Omental fat pad (tissue), 4 donors: ENCODE results near the gene ADCY10. TPM values are rescaled to one million over a fixed set of nuclear protein-coding genes. Genes with fewer than 3 reads are reported as not detected.

Experiments used
- ATAC-seq: fragments of 150-250 bp; one replicate; pipeline ENCODE4 v1.9.1; 2016; ENCODE audit warnings: mild to moderate bottlenecking, moderate library complexity; ENCODE audit not compliant: low FRiP score
- DNase-seq: peaks from one replicate; pipeline ENCODE4 v3.0.0-alpha.2; 2019; ENCODE audit warnings: low spot score
- CTCF ChIP-seq, 3 donors: fragments of 450-650 bp; IDR thresholded peaks; one replicate each; pipeline ENCODE4 v1.5.1; 2016 to 2017; ENCODE audit warnings: antibody characterized with exemption in 3 of 3, mild to moderate bottlenecking in 3 of 3, moderate library complexity in 2 of 3
- total RNA-seq, 4 donors: library from RNA; depleted of rRNA; stranded (reverse); fragments of >200 nt; gene quantifications; one replicate each; pipeline ENCODE4 v1.1.0, GENCODE V29; 2016

ADCY10 gene
- total RNA-seq = 1 to 10 TPM in 1 of 4 donors, under 1 TPM in 2, not detected in 1; 0.32 to 1.0 (median 0.75) TPM

- DNase-seq (no peak), ATAC-seq (no peak)
- TF ChIP-seq CTCF (IDR thresholded peaks at IDR 0.05) = no peak
Observed at GRCh38 chr1:167913895-167914496, at the start of gene ADCY10. TSS of gene ADCY10 (minus strand) at chr1:167914134. CDS start at chr1:167905140, 8,994 bp downstream.

- no peak for ATAC-seq
- no peak for TF ChIP-seq CTCF (IDR thresholded peaks at IDR 0.05)
Observed at GRCh38 chr1:167957710-167958109, 43.8 kb upstream of the ADCY10 start.

GRCh38 chr1:167955915-167956314 lies 42.0 kb upstream of the ADCY10 start:
- TF ChIP-seq CTCF (IDR thresholded peaks at IDR 0.05) = no peak
- ATAC-seq (no peak), DNase-seq (no peak)

More at GRCh38 chr1:167957710-167958109, 43.8 kb upstream of the ADCY10 start:
- no peak for DNase-seq

- DNase-seq (no peak), ATAC-seq (no peak)
- no peak for TF ChIP-seq CTCF (IDR thresholded peaks at IDR 0.05)
Observed at GRCh38 chr1:167950569-167950968, 36.6 kb upstream of the ADCY10 start.

- no peak for DNase-seq
- TF ChIP-seq CTCF (IDR thresholded peaks at IDR 0.05) = no peak
- no peak for ATAC-seq
Observed at GRCh38 chr1:167949785-167950184, 35.9 kb upstream of the ADCY10 start.

GRCh38 chr1:167947733-167948132 lies 33.8 kb upstream of the ADCY10 start:
- DNase-seq = no peak
- no peak for TF ChIP-seq CTCF (IDR thresholded peaks at IDR 0.05)
- no peak for ATAC-seq

GRCh38 chr1:167943541-167943940 lies 29.6 kb upstream of the ADCY10 start:
- DNase-seq (no peak), ATAC-seq (no peak)
- TF ChIP-seq CTCF (IDR thresholded peaks at IDR 0.05) = no peak
